ENCODE data around the gene IWS1. TPM values are rescaled to one million over a fixed set of nuclear protein-coding genes. Genes with fewer than 3 reads are reported as not detected.

IWS1 gene
- total RNA-seq, 1 donor from 2014 or later: 49.3 TPM

GRCh38 chr2:127552846-127553245 lies 26.6 kb upstream of the IWS1 start:
- TF ChIP-seq CTCF (IDR thresholded peaks at IDR 0.05): no peak
- Mint-ChIP-seq H3K4me1 (no peaks in the 10 kb centered on the region), H3K9me3 (peaks cover 23% of the 10 kb centered on the region), H3K27me3 (peaks cover 35% of the 10 kb centered on the region), H3K36me3 (ENCODE audit: low read depth) (no peaks in the 10 kb centered on the region), H3K4me3 (no peak overlapping the region), H3K27ac (no peak overlapping the region)
- no peak for DNase-seq
- ATAC-seq (ENCODE audit: low read depth): no peak
- ChIA-PET CTCF (no interaction called here), POLR2A (no interaction called here)
- intact Hi-C loops (cut with micrococcal nuclease): no loop called here

GRCh38 chr2:127552336-127552735 lies 26.0 kb upstream of the IWS1 start:
- no peaks in the 10 kb centered on the region for H3K4me1 Mint-ChIP-seq
- DNase-seq: no peak
- no peak for TF ChIP-seq CTCF (IDR thresholded peaks at IDR 0.05)
- ChIA-PET CTCF (no interaction called here), POLR2A (no interaction called here)
- ATAC-seq (ENCODE audit: low read depth): no peak
- intact Hi-C loops (cut with micrococcal nuclease): no loop called here
- no peaks in the 10 kb centered on the region for H3K36me3 Mint-ChIP-seq (ENCODE audit: low read depth)
- no peak overlapping the region for H3K27ac Mint-ChIP-seq
- H3K9me3 Mint-ChIP-seq: peaks cover 21% of the 10 kb centered on the region
- no peak overlapping the region for H3K4me3 Mint-ChIP-seq
- H3K27me3 Mint-ChIP-seq: peaks cover 36% of the 10 kb centered on the region

GRCh38 chr2:127551221-127551930 lies 25.1 kb upstream of the IWS1 start:
- ATAC-seq (ENCODE audit: low read depth): no peak
- Mint-ChIP-seq H3K4me1 (no peaks in the 10 kb centered on the region), H3K9me3 (peaks cover 11% of the 10 kb centered on the region), H3K4me3 (no peak overlapping the region), H3K27ac (no peak overlapping the region), H3K36me3 (ENCODE audit: low read depth) (no peaks in the 10 kb centered on the region), H3K27me3 (peaks cover 34% of the 10 kb centered on the region)
- no peak for DNase-seq
- POLR2A ChIA-PET: no interaction called here
- CTCF ChIA-PET: no interaction called here
- intact Hi-C loops (cut with micrococcal nuclease): no loop called here
- TF ChIP-seq CTCF (IDR thresholded peaks at IDR 0.05): no peak

- ATAC-seq (ENCODE audit: low read depth): no peak
- no peaks in the 10 kb centered on the region for H3K36me3 Mint-ChIP-seq (ENCODE audit: low read depth)
- H3K9me3 Mint-ChIP-seq: no peaks in the 10 kb centered on the region
- no peak for DNase-seq
- no peak overlapping the region for H3K27ac Mint-ChIP-seq
- TF ChIP-seq CTCF (IDR thresholded peaks at IDR 0.05): no peak
- H3K4me3 Mint-ChIP-seq: no peak overlapping the region
- H3K27me3 Mint-ChIP-seq: peaks cover 23% of the 10 kb centered on the region
- POLR2A ChIA-PET: no interaction called here
- CTCF ChIA-PET: no interaction called here
- no peaks in the 10 kb centered on the region for H3K4me1 Mint-ChIP-seq
- intact Hi-C loops (cut with micrococcal nuclease): no loop called here
Observed at GRCh38 chr2:127546797-127547196, 20.5 kb upstream of the IWS1 start.

- no peak overlapping the region for H3K27ac Mint-ChIP-seq
- H3K27me3 Mint-ChIP-seq: peaks cover 21% of the 10 kb centered on the region
- no peak for DNase-seq
- TF ChIP-seq CTCF (IDR thresholded peaks at IDR 0.05): no peak
- H3K4me3 Mint-ChIP-seq: no peak overlapping the region
- H3K36me3 Mint-ChIP-seq (ENCODE audit: low read depth): no peaks in the 10 kb centered on the region
- intact Hi-C loops (cut with micrococcal nuclease): no loop called here
- H3K4me1 Mint-ChIP-seq: no peaks in the 10 kb centered on the region
- ATAC-seq (ENCODE audit: low read depth): no peak
- H3K9me3 Mint-ChIP-seq: no peaks in the 10 kb centered on the region
- ChIA-PET CTCF (no interaction called here), POLR2A (no interaction called here)
Observed at GRCh38 chr2:127545796-127546195, 19.5 kb upstream of the IWS1 start.
